HepG2 (cell line): ENCODE measurements around the gene GRK4. TPM values are rescaled to one million over a fixed set of nuclear protein-coding genes. Genes with fewer than 3 reads are reported as not detected.

Experiments
- ATAC-seq: fragments of 200-7000 bp; cut with Tn5 transposase; 3 replicates; pipeline ENCODE4 v1.9.1; 2020; ENCODE audit warnings: mild to moderate bottlenecking, moderate library complexity
- BruUV-seq: library from RNA; stranded (reverse); fragments of 400-500 nt; replicated peaks from 2 replicates; lab custom pipeline; 2021; lab: Mats Ljungman, UMichigan
- CTCF ChIA-PET: fragments of 300-600 bp; formaldehyde crosslinking; extraction: SDS; loops from one replicate; lab custom pipeline; 2021; ENCODE audit warnings: low total read pairs, inconsistent platforms, low intra/inter-chr PET ratio; lab: Yijun Ruan, JAX
- POLR2A ChIA-PET: fragments of 350-600 bp; sonication (Branson Sonifier 250); formaldehyde crosslinking; loops from one replicate; lab custom pipeline; 2020; ENCODE audit warnings: antibody characterized with exemption, inconsistent platforms; lab: Yijun Ruan, JAX
- DNase-seq: peaks from one replicate; pipeline ENCODE4 v3.0.0-alpha.2; 2015; ENCODE audit warnings: low spot score
- FAIRE-seq: peaks from 3 replicates; lab custom pipeline; 2011; peaks lifted over from hg19 to GRCh38; lab: Jason Lieb, UNC
- H2AFZ ChIP-seq: one replicate; pipeline ENCODE4 v1.6.1; 2011; ENCODE audit warnings: low read length, inconsistent platforms
- H3K27ac ChIP-seq: fragments of 300-600 bp; 3 replicates; pipeline ENCODE4 v1.8.0; 2011; ENCODE audit warnings: mixed run types, mild to moderate bottlenecking, mixed read lengths, low read length, inconsistent platforms; ENCODE audit not compliant: insufficient read depth; ENCODE audit errors: extremely low read length
- H3K27me3 ChIP-seq, 2 experiments: fragments of 200-600 bp in 1 of 2; 2 replicates in 1 of 2; 3 replicates in 1 of 2; pipeline versions ENCODE4 v1.6.0 to v1.8.0; 2011; ENCODE audit warnings: low read length in 2 of 2, mild to moderate bottlenecking in 2 of 2, moderate library complexity in 2 of 2, inconsistent platforms in 1 of 2; ENCODE audit not compliant: insufficient read depth in 2 of 2, control insufficient read depth in 1 of 2
- H3K36me3 ChIP-seq, 2 experiments: fragments of 200-600 bp in 1 of 2; replicated peaks in 1 of 2; 2 replicates in 1 of 2; 3 replicates in 1 of 2; pipeline versions ENCODE4 v1.5.1 to v1.8.0; 2011; ENCODE audit warnings: low read length in 2 of 2, inconsistent platforms in 1 of 2; ENCODE audit not compliant: insufficient read depth in 2 of 2, control insufficient read depth in 1 of 2
- H3K4me1 ChIP-seq: 2 replicates; pipeline ENCODE4 v1.5.1; 2012; ENCODE audit warnings: low read length, inconsistent platforms; ENCODE audit not compliant: insufficient read depth
- H3K4me2 ChIP-seq: 2 replicates; pipeline ENCODE4 v1.6.0; 2011; ENCODE audit warnings: low read depth, low read length, inconsistent platforms
- H3K4me3 ChIP-seq, 3 experiments: fragments of 200-600 bp in 1 of 3; sonication (generic), shearing (Covaris generic) in 1 of 3; replicated peaks in 1 of 3; 2 replicates each; pipeline ENCODE4 v1.5.1; 2011 to 2016; ENCODE audit warnings: low read length in 3 of 3, inconsistent platforms in 2 of 3, low read depth in 2 of 3, mild to moderate bottlenecking in 2 of 3, control low read depth in 1 of 3, mixed read lengths in 1 of 3; ENCODE audit not compliant: insufficient read depth in 1 of 3
- H3K79me2 ChIP-seq: one replicate; pipeline ENCODE4 v1.6.1; 2011; ENCODE audit warnings: low read length, inconsistent platforms; ENCODE audit not compliant: insufficient read depth
- H3K9ac ChIP-seq: 2 replicates; pipeline ENCODE4 v1.6.0; 2011; ENCODE audit warnings: mild to moderate bottlenecking, low read depth, low read length, inconsistent platforms; ENCODE audit not compliant: insufficient read depth
- H3K9me3 ChIP-seq: 2 replicates; pipeline ENCODE4 v1.5.1; 2012; ENCODE audit warnings: mild to moderate bottlenecking, low read length
- H4K20me1 ChIP-seq: 2 replicates; pipeline ENCODE4 v1.6.0; 2011; ENCODE audit warnings: inconsistent platforms, mild to moderate bottlenecking, low read length, moderate library complexity; ENCODE audit not compliant: insufficient read depth
- AGO2 ChIP-seq: fragments of 200-400 bp; formaldehyde crosslinking; optimal IDR thresholded peaks from 2 replicates; pipeline ENCODE3; 2017; ENCODE audit warnings: mild to moderate bottlenecking, low read depth, low read length, moderate library complexity
- ATF7-NPFF ChIP-seq: sonication (generic); formaldehyde crosslinking; IDR thresholded peaks from 2 replicates; pipeline ENCODE4 v1.8.1; 2023; ENCODE audit warnings: mild to moderate bottlenecking, low read depth, missing genetic modification reagents, moderate library complexity
- NFIB ChIP-seq: sonication (generic); formaldehyde crosslinking; IDR thresholded peaks from 2 replicates; pipeline ENCODE4 v1.9.0; 2021; ENCODE audit warnings: missing genetic modification reagents, mild to moderate bottlenecking, borderline replicate concordance
- PHF5A ChIP-seq: IDR thresholded peaks from one replicate; pipeline ENCODE4 v1.6.1; 2018; ENCODE audit warnings: low read depth, missing genetic modification reagents; ENCODE audit not compliant: unreplicated experiment
- RBFOX2 ChIP-seq: fragments of 200-400 bp; formaldehyde crosslinking; IDR thresholded peaks from 2 replicates; pipeline ENCODE4 v1.6.1; 2017; ENCODE audit warnings: low read depth, mild to moderate bottlenecking, low read length
- ZFP41 ChIP-seq: sonication (generic); formaldehyde crosslinking; IDR thresholded peaks from 2 replicates; pipeline ENCODE4 v1.4.0; 2020; ENCODE audit warnings: mild to moderate bottlenecking, missing genetic modification reagents, borderline replicate concordance
- ZIK1 ChIP-seq: sonication (generic); formaldehyde crosslinking; IDR thresholded peaks from 2 replicates; pipeline ENCODE4 v1.5.0; 2020; ENCODE audit warnings: mild to moderate bottlenecking, low read depth, missing genetic modification reagents, borderline replicate concordance
- ZNF205 ChIP-seq: IDR thresholded peaks from 2 replicates; pipeline ENCODE4 v1.6.1; 2018; ENCODE audit warnings: missing biosample characterization, missing genetic modification reagents
- WGBS: methylation state at CpG from one replicate; pipeline ENCODE4 v1.1.6; 2017; ENCODE audit warnings: low lambda C conversion rate; 5-methylcytosine and 5-hydroxymethylcytosine counted together
- in situ Hi-C: cut with HindIII; loops from 2 replicates; pipeline ENCODE4 v1.10.0; 2017; ENCODE audit warnings: low pct_unique_long_range_greater_than_20kb; ENCODE audit not compliant: extremely low pct_ligation_motif_present
- intact Hi-C: fragments of 100-400 bp; cut with micrococcal nuclease; formaldehyde crosslinking; loops from one replicate; pipeline ENCODE4 v1.10.0; 2022; ENCODE audit not compliant: unreplicated experiment
- polyA plus RNA-seq, 8 experiments: library from polyadenylated mRNA; depleted of rRNA in 3 of 8; stranded (reverse) in 7 of 8; unstranded in 1 of 8; fragments of >200 nt; fragmentation: Illumina TruSeq in 4 of 8; extraction: Trizol in 4 of 8; gene quantifications; 2 replicates each; pipeline versions ENCODE4 v1.2.1 to v1.2.3, GENCODE V29; 2011 to 2016; ENCODE audit warnings: low read depth in 4 of 8, missing spikeins in 1 of 8, mixed read lengths in 1 of 8; ENCODE audit not compliant: insufficient read depth in 1 of 8
- total RNA-seq, 5 experiments: library from RNA; depleted of rRNA; stranded (reverse); fragments of >200 nt; fragmentation: Illumina TruSeq; extraction: Trizol; gene quantifications; 2 replicates each; pipeline ENCODE4 v1.2.3, GENCODE V29; 2016; ENCODE audit warnings: low read depth in 1 of 5
- TF ChIP-seq, protein P1 (sequence below): sonication (generic); formaldehyde crosslinking; IDR thresholded peaks from 2 replicates; pipeline ENCODE4 v1.5.1; 2020; ENCODE audit warnings: mild to moderate bottlenecking, missing genetic modification reagents, borderline replicate concordance
- TF ChIP-seq, protein P2 (sequence below): sonication (generic); formaldehyde crosslinking; IDR thresholded peaks from 2 replicates; pipeline ENCODE4 v1.9.0; 2022; ENCODE audit warnings: low read depth, missing genetic modification reagents
- TF ChIP-seq, protein P3 (sequence below): sonication (generic); formaldehyde crosslinking; IDR thresholded peaks from 2 replicates; pipeline ENCODE4 v1.5.0; 2020; ENCODE audit warnings: mild to moderate bottlenecking, missing genetic modification reagents, moderate library complexity
- TF ChIP-seq, protein P4 (sequence below): sonication (generic); formaldehyde crosslinking; IDR thresholded peaks from 2 replicates; pipeline ENCODE4 v1.4.0; 2020; ENCODE audit warnings: mild to moderate bottlenecking, missing genetic modification reagents

The GRK4 gene
- total and polyA plus RNA-seq, 2 of the 13 experiments (the other 11 are each of a cell fraction or from before 2014, with no cell fraction given): 1.8 to 2.0 TPM

DNA sequence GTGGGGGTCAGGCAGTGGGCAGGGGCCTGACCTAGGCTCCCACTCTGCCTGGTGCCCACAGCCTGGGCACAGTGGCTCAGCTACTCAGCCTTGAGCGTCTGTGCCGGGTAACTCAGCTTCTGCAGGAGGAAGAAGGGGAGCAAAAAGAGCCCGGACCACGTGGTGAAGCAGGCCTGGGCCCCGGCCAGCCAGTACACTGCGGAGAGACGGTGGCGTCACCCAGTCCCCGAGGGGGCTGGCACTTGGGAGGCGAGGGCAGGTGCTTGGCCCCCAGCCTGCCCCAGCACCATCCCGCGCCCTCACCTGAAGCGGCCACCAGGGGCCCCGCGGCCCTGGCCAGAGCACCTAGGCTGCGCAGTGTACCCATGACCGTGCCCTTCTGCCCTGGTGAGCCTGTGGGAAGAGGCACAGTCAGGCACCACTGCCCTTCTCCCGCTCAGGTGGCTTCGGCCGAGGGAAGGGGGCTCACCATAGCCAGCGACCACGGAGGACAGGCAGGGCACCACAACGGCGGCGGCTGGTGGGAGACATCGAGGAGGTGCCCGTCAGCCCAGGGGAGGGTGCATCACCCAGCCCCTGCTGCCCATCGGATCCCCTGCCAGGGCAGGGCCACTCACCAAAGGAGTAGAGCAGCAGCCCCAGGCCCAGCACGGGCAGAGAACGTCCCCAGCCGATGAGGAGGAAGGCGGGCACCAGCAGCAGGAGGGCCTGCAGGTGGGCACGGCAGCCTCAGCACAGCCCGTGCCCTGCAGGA lies 32.4 kb upstream of the GRK4 start:
- POLR2A ChIA-PET: interaction anchor here (1.2 kb wide), 1 partner anchor 13 kb away, joined by 5 read pairs; no protein-coding TSS in a partner anchor
- WGBS: 96% methylated on average over 15 of the region's 34 CpGs
- Histone ChIP-seq H2AFZ (no peak overlapping the region), H3K27me3 (no peaks in the 10 kb centered on the region; a peak in 1 of 5 replicates), H3K27ac (peak overlapping the region; percentile 22), H3K4me3 (no peak overlapping the region), H3K36me3 (peaks cover 23 to 35% of the 10 kb centered on the region in 2 experiments), H3K4me2 (no peak overlapping the region), H3K9ac (no peak overlapping the region), H3K4me1 (peaks cover 29% of the 10 kb centered on the region), H3K9me3 (no peaks in the 10 kb centered on the region), H4K20me1 (no peaks in the 10 kb centered on the region), H3K79me2 (peaks cover 9% of the 10 kb centered on the region)
- ATAC-seq (peak; percentile 19), FAIRE-seq (no peak), DNase-seq (no peak)
- intact Hi-C loops (loop anchor here (10.0 kb wide), 1 partner anchor 66 kb away; no protein-coding TSS in a partner anchor), in situ Hi-C loops (no loop called here)
- CTCF ChIA-PET: no interaction called here
- BruUV-seq: TSS peak; percentile 48
- no peak for TF ChIP-seq ZIK1 (CRISPR knock-in tag)
- no peak for TF ChIP-seq ZFP41
- no peak for TF ChIP-seq ZNF205 (CRISPR knock-in tag)
- peak; percentile 52 for TF ChIP-seq RBFOX2
- TF ChIP-seq PHF5A (CRISPR knock-in tag): no peak
- TF ChIP-seq, protein P1, sequence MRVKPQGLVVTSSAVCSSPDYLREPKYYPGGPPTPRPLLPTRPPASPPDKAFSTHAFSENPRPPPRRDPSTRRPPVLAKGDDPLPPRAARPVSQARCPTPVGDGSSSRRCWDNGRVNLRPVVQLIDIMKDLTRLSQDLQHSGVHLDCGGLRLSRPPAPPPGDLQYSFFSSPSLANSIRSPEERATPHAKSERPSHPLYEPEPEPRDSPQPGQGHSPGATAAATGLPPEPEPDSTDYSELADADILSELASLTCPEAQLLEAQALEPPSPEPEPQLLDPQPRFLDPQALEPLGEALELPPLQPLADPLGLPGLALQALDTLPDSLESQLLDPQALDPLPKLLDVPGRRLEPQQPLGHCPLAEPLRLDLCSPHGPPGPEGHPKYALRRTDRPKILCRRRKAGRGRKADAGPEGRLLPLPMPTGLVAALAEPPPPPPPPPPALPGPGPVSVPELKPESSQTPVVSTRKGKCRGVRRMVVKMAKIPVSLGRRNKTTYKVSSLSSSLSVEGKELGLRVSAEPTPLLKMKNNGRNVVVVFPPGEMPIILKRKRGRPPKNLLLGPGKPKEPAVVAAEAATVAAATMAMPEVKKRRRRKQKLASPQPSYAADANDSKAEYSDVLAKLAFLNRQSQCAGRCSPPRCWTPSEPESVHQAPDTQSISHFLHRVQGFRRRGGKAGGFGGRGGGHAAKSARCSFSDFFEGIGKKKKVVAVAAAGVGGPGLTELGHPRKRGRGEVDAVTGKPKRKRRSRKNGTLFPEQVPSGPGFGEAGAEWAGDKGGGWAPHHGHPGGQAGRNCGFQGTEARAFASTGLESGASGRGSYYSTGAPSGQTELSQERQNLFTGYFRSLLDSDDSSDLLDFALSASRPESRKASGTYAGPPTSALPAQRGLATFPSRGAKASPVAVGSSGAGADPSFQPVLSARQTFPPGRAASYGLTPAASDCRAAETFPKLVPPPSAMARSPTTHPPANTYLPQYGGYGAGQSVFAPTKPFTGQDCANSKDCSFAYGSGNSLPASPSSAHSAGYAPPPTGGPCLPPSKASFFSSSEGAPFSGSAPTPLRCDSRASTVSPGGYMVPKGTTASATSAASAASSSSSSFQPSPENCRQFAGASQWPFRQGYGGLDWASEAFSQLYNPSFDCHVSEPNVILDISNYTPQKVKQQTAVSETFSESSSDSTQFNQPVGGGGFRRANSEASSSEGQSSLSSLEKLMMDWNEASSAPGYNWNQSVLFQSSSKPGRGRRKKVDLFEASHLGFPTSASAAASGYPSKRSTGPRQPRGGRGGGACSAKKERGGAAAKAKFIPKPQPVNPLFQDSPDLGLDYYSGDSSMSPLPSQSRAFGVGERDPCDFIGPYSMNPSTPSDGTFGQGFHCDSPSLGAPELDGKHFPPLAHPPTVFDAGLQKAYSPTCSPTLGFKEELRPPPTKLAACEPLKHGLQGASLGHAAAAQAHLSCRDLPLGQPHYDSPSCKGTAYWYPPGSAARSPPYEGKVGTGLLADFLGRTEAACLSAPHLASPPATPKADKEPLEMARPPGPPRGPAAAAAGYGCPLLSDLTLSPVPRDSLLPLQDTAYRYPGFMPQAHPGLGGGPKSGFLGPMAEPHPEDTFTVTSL (CRISPR knock-in tag): no peak
- TF ChIP-seq NFIB: no peak
- peak; percentile 94 for TF ChIP-seq AGO2
- TF ChIP-seq ATF7-NPFF (CRISPR knock-in tag): no peak
- TF ChIP-seq, protein P2, sequence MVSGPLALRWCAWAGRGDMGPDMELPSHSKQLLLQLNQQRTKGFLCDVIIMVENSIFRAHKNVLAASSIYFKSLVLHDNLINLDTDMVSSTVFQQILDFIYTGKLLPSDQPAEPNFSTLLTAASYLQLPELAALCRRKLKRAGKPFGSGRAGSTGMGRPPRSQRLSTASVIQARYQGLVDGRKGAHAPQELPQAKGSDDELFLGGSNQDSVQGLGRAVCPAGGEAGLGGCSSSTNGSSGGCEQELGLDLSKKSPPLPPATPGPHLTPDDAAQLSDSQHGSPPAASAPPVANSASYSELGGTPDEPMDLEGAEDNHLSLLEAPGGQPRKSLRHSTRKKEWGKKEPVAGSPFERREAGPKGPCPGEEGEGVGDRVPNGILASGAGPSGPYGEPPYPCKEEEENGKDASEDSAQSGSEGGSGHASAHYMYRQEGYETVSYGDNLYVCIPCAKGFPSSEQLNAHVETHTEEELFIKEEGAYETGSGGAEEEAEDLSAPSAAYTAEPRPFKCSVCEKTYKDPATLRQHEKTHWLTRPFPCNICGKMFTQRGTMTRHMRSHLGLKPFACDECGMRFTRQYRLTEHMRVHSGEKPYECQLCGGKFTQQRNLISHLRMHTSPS (CRISPR knock-in tag): no peak
- TF ChIP-seq, protein P3, sequence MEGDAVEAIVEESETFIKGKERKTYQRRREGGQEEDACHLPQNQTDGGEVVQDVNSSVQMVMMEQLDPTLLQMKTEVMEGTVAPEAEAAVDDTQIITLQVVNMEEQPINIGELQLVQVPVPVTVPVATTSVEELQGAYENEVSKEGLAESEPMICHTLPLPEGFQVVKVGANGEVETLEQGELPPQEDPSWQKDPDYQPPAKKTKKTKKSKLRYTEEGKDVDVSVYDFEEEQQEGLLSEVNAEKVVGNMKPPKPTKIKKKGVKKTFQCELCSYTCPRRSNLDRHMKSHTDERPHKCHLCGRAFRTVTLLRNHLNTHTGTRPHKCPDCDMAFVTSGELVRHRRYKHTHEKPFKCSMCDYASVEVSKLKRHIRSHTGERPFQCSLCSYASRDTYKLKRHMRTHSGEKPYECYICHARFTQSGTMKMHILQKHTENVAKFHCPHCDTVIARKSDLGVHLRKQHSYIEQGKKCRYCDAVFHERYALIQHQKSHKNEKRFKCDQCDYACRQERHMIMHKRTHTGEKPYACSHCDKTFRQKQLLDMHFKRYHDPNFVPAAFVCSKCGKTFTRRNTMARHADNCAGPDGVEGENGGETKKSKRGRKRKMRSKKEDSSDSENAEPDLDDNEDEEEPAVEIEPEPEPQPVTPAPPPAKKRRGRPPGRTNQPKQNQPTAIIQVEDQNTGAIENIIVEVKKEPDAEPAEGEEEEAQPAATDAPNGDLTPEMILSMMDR (CRISPR knock-in tag): 0 out of 2 replicates have a peak, but pooled peaks have one; percentile 6
- TF ChIP-seq, protein P4, sequence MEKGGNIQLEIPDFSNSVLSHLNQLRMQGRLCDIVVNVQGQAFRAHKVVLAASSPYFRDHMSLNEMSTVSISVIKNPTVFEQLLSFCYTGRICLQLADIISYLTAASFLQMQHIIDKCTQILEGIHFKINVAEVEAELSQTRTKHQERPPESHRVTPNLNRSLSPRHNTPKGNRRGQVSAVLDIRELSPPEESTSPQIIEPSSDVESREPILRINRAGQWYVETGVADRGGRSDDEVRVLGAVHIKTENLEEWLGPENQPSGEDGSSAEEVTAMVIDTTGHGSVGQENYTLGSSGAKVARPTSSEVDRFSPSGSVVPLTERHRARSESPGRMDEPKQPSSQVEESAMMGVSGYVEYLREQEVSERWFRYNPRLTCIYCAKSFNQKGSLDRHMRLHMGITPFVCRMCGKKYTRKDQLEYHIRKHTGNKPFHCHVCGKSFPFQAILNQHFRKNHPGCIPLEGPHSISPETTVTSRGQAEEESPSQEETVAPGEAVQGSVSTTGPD: no peak
